Ramos (cell line): ENCODE results near the gene DNAH8.

ENCODE experiments used
- in situ Hi-C: fragments of 300-500 bp; cut with MboI; formaldehyde crosslinking; loops from one replicate; pipeline ENCODE4 v1.14.3; 2022; ENCODE audit warnings: low sequenced_read_pairs; ENCODE audit not compliant: unreplicated experiment

Gene DNAH8

DNA sequence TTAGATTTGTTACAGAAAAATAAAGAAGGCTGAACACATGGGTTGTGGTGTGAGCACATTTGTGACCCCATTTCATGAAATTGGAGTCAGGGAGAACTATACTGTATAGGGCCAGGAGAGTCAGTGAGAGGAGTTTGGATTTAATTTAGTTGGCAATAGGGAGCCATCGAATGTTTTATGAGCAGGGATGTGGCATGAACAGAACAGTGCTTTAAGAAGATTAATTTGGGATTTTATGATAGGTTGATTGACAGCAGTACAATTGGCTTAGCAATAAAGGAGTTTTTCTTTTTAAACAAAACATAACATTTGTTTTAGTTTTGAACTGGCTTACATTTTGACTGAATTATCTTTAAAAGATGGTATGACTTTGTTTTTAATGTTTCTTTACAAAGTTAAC lies 227.9 kb downstream of the DNAH8 start:
- in situ Hi-C loops = no loop called here

DNA sequence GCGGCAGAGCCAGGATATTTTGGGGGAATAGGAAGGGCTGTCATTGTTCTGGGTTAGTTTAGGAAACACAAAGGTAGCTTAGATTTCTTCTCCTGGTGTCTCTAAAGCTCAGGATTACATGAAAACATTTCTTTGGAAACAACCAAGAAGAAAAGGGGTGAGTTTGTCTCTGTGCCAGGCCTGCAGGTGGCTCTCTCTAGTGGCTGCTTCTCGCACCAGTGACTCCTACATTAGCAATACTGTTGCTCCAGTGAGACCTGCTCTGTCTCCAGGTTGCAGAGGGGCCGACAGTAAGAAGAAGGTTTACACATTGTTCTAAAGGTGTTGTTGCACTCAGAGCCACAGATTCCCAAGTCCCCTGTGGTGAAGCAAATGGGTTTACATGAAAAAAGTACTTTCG lies 228.9 kb downstream of the DNAH8 start:
- in situ Hi-C loops = no loop called here

DNA sequence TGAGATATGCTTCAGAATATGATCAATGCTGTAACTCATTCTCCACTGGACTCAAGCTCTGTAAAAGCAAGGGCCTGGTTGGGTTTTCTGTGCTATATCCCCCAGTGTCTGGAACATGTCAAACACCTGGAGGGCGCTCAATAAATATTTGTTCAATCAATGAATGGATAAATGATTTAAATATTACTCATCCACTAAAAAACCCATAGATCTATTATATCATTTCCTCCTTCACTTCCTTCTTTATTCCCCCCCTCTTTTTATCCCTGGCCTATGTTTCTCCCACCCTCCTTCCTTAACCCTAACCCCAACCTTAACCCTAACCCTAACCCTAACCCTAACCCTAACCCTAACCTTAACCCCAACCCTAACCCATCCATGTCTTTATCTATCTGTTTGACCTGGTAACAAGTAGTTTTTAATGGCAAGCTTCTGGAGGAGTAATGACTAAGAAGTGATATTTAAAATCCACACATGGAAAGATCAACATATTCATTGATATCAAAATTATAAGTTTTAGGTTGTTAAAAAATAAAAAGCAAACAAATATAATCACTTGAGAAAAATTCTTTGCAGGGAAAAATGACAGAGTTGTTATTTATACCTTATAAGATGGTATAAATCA lies 229.7 kb downstream of the DNAH8 start:
- in situ Hi-C loops = no loop called here

DNA sequence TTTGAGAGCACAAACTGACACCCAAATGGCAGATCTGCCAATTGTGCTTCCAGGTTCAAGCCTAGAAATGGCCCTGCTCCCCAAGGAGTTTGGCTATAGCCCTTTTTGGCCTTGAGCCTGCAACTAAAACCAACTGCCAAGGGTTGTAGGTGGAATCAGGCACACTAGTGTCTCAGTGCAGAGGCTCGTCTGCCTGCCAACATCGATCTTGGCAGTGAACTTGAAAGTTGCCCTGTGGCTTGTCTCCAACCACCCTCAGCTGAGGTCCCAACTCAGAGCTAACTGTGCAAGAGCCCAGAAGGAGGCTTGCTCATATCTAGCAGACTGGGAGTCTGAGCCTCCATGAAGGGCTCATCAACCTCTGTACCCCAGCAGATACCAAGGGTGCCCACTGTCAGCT lies 240.8 kb downstream of the DNAH8 start:
- in situ Hi-C loops = no loop called here

DNA sequence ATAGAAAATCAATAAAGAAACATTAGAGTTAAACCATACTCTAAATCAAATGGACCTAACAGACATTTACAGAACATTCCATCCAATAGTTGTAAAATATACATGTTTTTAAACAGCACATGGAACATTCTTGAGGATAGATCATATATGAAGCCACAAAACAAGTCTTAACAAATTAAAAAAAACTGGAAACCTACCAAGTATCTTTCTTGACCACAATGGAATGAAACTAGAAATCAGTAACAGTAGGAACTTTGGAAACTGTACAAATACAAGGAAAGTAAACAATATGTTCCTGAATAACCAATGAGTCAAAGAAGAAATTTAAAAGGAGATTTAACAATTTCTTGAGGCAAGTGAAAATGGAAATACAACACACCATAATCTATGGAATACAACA lies 242.3 kb downstream of the DNAH8 start:
- in situ Hi-C loops = no loop called here

DNA sequence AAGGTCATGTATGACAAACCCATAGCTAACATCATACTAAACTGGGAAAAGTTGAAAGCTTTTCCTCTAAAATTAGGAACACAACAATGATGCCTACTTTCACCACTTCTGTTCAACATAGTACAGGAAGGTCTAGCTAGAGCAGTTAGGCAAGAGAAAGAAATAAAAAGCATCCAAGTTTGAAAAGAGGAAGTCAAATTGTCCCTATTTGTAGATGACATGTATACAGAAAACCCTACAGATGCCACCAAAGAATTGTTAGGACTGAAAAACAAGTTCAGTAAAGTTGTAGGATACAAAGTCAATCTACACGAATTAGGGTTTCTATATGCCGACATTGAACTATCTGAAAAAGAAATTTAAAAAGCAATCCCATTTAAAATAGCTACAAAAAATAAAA lies 244.0 kb downstream of the DNAH8 start:
- in situ Hi-C loops = no loop called here

DNA sequence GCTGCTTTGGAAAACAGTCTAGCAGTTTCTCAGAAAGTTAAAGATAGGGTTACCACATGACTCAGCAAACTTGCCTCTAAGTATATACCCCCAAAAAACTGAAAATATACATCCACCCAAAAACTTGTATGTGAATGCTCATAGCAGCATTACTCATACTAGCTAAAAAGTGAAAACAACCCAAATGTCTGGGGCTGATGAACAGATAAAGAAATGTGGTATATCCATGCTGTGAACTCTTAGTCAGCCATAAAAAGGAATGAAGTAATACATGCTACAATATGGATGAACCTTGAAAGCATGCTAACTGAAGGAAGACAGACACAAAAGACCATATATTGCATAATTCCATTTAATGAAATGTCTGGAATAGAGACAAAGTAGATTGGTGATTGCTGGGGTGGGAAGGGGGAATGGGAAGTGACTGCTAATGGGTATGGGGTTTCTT lies 253.6 kb downstream of the DNAH8 start:
- in situ Hi-C loops = no loop called here

DNA sequence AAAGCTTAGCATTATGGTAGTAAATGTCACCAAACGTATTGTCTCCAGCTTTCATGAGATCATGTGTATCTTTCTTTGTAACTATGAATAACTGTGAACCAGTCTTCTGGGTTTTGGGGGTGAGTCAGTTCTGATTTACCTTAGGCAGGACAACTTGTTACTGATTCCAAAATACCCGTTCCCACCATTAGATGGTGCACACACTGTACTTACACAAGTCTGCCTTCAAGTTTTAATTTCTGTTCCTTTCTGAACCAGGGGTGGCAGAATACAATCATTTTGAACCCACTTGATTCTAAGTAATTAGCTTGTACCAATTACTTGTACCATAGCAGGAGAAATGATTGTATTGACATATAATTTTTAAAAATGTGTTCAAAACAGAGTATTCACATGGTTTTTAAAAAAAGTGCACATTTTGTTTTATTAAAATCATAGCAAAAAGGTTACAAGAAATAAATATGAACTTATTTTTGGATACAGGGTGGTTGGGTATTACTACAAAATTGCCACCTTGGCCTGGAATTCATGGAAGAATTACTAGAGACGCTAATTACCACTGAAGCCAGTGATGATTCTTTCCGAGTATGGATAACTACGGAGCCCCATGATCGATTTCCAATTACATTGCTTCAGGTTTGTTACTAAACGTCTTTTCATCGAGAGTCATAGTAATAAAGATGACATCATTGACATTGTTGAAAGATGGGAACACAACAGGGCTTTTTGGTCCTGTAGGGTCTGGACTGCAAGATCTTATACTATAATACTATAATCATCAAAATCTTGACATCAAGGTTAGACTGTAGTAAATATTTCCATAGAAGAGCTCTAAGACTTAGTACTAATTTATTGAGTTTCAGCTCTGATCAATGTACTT lies 258.3 kb downstream of the DNAH8 start:
- in situ Hi-C loops = no loop called here

DNA sequence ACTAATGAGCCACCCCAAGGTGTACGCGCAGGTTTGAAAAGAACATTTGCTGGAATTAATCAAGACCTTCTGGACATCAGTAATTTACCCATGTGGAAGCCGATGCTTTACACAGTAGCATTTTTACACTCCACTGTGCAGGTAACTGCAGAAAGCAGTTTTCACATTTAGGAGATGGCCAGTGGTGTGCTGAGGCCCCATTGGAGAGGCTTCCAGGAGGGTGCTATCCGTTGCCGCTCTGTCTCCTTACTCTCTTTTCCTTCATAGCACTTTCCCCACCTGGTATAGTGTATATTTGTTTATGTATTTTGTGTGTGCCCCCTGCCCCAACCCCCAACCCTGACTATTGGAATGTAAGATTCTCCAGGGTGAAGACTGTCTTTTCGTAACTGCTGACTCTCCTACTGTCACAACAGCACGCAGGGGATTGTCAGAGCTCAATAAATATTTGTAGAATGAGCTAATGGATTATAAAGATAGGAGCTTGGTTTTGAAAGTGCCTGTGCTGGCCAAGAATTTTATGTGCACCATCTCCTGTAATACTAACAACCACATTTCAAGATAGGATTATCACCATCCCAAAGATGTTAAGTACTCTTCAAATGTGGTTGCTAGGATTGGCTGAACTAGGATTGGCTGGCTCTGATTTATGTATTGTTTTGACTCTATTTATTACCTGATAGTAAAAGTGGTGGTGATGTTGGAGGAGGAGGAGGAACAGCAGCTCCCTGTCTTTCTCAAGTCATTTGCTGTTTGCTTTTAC lies 259.5 kb downstream of the DNAH8 start:
- in situ Hi-C loops = no loop called here

DNA sequence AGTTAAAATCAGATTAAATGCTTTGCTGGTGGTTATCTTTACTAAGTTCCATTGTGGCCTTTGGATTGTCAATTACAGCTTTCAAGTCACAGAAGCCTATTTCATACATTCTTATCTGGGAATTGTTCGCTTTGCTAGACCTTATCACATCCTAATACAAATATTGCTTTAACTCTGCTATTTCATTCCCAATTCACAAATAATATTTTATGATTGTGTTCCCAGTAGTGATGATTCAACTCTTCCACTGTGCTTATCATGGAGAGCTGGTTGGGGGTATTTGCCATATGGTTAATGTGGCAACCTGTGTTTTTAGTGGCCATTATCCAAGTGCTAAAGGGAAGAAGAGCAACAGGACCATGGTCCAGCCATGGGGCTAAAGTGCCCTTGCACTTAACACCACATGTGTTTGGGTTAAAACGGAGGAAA lies 260.5 kb downstream of the DNAH8 start:
- in situ Hi-C loops = no loop called here

DNA sequence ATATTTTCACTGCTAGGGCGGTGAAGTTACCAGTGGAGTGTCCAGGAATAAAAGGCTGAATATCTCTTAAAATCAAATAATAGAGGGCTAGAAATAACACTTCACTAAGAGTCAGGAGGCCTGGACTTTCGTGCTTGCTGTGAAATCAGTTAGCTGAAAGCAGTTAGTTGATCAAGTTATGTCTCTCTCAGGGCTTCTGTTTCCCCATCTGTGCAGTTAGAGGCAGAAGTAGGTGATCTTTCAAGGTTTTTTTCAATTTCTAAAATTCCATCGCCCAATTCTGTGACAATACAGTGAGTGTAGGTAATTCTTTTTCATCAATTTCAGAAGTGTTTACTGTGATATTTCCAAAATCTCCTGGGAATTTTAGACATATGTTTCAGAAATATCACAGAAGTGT lies 260.9 kb downstream of the DNAH8 start:
- in situ Hi-C loops = no loop called here

DNA sequence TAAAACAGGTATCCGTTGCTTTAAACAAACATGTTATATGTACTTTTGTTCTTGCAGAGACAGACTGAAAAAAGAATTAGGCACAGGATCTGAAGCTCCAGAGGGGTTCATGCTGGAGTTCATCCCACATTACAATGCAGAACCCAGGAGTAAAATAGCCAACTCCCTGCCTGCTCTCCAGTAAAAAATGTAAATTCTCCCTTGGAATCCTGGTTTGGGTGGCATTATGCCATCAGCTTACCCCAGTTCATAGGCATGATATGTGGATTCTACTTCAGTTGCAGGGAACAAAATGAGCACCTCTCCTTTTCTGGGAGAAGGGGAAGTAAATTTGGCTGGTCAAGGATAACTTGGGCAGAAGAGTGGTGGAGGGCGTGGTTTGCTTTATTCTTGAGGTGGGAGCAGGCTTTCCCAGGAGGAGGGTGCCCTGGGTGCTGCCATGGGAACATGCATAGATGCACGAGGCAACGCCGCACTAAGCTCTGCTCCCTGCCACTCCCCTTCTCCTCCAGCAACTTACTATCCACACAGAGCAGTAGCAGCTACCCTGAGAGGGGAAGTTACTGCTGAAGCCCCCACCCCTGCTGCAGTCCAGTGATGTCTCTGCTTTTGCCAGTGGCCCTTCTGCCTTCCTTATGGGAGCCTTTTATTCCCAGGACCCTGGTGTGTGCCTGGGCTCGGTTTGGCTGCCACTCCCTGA lies 261.8 kb downstream of the DNAH8 start:
- in situ Hi-C loops = no loop called here

DNA sequence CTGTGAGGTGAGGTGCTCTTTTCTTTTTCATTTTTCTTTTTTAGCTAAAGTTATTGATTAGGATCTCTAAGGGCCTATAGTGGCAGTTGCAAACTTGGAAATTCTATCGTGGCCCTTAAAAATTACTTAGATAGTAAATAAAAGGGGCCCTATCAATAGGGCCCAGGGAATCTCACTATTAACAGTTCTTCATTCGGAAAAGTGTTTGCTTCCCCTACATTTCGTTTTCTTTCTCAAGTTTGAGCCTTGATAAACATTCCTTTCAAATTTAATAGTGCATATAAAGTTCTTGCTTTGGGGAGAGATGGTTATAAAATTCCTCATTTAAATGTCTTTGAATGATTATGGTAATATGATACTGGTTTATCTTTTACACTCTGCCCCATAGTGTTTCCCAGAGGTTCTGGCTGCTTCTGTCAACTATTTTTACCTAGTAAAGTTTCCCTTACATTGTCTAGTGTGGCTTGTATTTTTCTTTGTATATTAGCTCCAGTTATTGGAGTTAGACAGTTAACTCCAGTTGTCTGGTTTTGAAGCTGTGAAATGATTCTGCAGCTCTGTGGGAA lies 263.1 kb downstream of the DNAH8 start:
- in situ Hi-C loops = no loop called here

DNA sequence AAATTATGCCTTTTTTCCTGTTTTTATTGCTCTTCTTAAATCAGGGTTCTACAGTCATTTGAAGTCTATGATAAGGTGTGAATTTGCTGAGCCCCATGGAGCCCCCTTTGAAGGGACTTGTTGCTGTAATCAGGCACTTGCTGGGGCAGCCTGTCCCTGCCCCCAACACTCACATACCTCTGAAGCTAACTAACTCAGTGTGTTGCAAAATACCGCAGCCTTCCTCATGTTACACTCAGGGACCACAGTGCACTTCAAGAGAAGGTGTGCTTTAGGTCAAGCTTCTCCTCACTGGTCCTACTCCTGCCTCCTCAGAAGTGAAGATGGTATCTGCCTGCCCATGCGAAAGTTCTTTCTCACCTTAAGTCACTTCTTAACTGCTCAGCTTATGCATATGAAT lies 267.4 kb downstream of the DNAH8 start:
- in situ Hi-C loops = no loop called here

DNA sequence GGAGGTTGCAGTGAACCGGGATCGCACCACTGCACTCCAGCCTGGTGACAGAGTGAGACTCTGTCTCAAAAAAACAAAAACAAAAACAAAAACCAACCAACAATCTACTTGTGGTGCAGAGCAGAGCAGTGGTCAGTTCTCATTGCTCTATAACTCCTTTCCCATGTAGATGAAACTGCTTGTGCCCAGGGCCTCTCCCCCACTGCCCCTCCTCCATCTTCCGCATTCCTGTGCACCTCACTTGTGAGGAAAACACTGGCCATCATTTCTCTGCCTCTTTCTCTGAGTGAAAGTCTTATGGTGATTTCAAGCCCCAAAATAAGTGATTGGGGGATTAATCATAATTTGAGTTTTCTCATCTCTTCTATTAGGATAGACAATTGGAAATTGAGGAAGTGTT lies 269.6 kb downstream of the DNAH8 start:
- in situ Hi-C loops = no loop called here

DNA sequence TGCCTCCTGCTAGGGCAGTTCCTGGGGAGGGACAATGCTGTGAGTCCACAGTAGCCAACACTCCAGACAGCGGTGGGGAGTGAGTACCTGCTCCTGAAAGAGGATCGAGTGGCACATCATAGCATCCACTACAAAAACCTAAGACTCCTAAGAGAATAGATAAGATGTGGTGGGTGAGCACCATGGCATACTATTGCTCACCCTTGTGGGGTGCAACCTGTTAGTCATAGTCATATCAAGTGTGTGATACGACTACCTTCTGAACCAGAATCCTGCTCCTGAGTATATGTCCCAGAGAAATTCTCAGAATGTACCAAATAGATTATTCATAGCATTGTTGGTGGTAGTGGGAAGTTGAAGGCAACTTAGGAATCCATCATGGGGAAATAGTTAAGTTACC lies 270.7 kb downstream of the DNAH8 start:
- in situ Hi-C loops = no loop called here

DNA sequence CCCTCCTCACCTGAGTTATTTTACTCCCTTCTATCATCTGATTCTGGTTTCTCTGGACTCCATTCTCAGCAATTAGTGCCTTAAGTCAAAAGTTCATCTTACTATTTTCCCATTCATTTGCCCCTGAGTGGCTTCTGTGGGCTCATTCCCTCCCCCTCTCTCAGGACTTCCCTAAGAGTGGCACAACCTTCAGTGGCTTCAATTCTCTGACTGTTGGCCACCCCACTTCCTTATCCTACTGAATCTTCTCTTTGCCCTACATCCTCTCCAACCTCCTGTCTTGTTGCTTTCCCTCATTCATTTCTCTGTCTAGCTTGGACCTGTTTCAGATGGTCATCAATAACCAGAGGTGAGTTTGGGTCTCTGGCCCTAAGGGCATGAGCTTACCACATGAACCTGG lies 272.4 kb downstream of the DNAH8 start:
- in situ Hi-C loops = no loop called here

DNA sequence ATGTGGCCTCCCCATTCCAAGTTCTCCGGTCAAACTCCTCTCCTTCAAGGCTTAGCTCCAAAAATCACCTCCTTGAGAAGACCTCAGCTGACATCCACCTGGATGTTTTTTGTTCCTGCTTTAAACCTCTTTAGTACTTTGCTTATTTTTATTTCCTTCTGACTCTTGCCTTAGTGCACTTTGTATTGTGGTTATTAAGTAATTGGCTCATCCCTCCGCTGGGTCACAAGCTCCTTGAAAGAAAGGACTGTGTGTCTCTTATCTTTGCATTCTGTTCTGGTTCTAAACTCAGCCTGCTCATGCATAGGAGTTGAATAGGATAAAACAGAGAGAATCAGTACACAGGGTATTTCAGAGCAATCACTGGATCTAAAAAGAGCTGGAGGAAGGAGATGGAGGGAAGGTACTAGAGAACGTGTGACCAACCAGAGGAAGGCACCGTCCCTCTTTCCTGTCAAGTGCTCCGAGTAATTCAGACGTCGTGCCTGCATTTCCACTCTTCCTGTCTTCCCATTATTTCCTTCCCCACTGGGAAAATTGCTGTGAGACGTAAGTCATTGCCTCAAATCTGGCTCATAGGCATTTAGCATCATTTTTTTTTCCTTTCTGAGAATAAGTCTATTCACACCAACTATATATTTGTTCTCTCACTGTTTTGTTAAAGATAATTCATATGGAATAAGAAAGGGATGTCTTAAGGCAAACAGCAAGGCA lies 273.8 kb downstream of the DNAH8 start:
- in situ Hi-C loops = no loop called here

DNA sequence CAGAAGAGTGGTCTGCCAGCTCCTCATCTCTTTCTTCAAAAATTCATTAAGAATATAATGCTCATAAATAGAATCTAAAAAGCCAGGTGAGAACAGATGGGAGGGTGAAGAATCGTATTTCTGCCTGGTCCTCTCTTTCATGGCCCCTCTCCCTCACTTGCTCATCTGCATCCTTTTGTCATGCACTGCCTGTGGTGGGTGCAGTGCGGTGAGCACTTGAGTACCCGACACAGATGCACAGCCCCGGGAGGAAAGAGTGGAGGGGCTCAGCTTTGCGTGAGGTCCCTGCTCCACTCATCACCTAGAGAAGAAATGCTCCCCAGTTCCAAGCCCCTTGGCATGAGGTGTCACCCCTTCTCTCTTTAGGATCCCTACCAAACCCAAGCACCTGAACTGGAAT lies 275.4 kb downstream of the DNAH8 start:
- in situ Hi-C loops = loop anchor here (10.0 kb wide), 1 partner anchor 314 kb away; no protein-coding TSS in a partner anchor
